Brain microvascular endothelial cell (primary cell): ENCODE data around the gene NR2F1-AS1.

Source experiments
- DNase-seq: peaks from one replicate; pipeline ENCODE4 v3.0.0-alpha.2; 2020
- H3K27ac ChIP-seq: fragments of 250-450 bp; sonication (Bioruptor Pico); 2 replicates; pipeline ENCODE4 v1.5.1; 2020; ENCODE audit warnings: mild to moderate bottlenecking, moderate library complexity
- H3K27me3 ChIP-seq: fragments of 250-450 bp; sonication (Bioruptor Pico); replicated peaks from 2 replicates; pipeline ENCODE4 v1.5.1; 2020; ENCODE audit warnings: mild to moderate bottlenecking
- H3K36me3 ChIP-seq: fragments of 250-450 bp; sonication (Bioruptor Pico); replicated peaks from 2 replicates; pipeline ENCODE4 v1.5.1; 2020; ENCODE audit warnings: mild to moderate bottlenecking
- H3K4me3 ChIP-seq: 2 replicates; pipeline ENCODE4 v1.5.1; 2011; ENCODE audit warnings: low read depth, mild to moderate bottlenecking, control low read depth, low read length, moderate library complexity
- in situ Hi-C: cut with HindIII; loops from 2 replicates; pipeline ENCODE4 v1.10.0; 2017; ENCODE audit warnings: low sequenced_read_pairs, low pct_ligation_motif_present
- TF ChIP-seq, protein P1 (sequence below): IDR thresholded peaks from 2 replicates; pipeline ENCODE4 v1.5.1; 2011; ENCODE audit warnings: low read depth, mild to moderate bottlenecking, moderate library complexity, low read length, control low read depth, inconsistent platforms; ENCODE audit errors: missing control alignments

NR2F1-AS1 gene

DNA sequence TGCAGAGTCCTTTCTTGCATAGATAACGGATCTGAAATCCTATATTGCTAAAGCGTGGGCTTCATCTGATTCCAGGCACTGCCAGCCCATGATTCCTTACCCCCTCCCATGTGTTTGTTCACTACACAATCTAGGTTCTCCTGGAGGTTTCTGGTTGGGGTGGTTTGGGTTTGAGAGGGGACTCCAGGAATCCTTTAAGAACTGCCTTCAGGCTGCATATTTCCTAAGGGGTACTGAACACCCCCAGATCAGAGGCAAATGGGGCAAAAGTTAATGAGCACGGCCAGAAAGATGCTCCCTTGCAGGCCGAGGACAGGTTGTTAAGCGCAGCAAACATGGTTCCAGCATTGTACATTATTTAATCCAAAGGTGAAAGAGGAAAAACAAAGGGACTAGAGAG, 11.9 kb upstream of the NR2F1-AS1 start:
- in situ Hi-C loops: no loop called here
- Histone ChIP-seq H3K27me3 (no peaks in the 10 kb centered on the region), H3K27ac (no peak overlapping the region), H3K4me3 (peak overlapping the region; percentile 37), H3K36me3 (peaks cover 57% of the 10 kb centered on the region)
- DNase-seq: no peak
- TF ChIP-seq, protein P1, sequence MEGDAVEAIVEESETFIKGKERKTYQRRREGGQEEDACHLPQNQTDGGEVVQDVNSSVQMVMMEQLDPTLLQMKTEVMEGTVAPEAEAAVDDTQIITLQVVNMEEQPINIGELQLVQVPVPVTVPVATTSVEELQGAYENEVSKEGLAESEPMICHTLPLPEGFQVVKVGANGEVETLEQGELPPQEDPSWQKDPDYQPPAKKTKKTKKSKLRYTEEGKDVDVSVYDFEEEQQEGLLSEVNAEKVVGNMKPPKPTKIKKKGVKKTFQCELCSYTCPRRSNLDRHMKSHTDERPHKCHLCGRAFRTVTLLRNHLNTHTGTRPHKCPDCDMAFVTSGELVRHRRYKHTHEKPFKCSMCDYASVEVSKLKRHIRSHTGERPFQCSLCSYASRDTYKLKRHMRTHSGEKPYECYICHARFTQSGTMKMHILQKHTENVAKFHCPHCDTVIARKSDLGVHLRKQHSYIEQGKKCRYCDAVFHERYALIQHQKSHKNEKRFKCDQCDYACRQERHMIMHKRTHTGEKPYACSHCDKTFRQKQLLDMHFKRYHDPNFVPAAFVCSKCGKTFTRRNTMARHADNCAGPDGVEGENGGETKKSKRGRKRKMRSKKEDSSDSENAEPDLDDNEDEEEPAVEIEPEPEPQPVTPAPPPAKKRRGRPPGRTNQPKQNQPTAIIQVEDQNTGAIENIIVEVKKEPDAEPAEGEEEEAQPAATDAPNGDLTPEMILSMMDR: no peak

DNA sequence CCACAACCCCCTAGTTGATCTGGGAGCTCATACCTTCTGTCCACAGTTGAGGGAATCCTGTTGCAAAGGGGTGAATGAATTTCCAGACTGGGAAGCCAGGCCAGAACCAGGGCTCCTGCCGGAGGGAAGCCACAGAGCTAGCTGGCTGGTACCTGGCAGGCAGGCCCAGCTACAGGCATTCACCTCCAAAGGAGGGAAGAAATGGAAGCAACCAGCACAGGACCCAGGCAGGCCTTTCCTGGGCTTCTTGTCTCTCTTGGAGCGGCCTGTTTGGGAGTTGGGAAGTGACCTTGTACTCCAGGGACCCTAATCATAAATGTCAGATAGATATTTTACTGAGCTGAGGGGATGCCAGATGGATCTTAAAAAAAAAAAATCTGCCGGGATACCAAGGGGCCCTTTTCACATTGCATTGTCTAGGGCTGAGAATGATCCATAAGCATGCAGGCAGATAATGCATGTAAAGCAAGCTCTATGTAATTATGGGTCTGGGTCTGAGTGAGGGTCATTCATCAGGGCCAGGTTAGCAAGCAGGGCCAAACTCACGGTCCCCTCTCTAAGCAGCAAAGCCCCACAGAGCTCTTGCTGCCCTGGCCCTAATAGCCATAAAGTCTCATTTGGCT, 10.4 kb upstream of the NR2F1-AS1 start:
- Histone ChIP-seq H3K27ac (no peak overlapping the region), H3K36me3 (peaks cover 62% of the 10 kb centered on the region), H3K27me3 (no peaks in the 10 kb centered on the region), H3K4me3 (peak overlapping the region; percentile 68)
- in situ Hi-C loops: no loop called here
- TF ChIP-seq, protein P1: no peak
- DNase-seq: no peak

DNA sequence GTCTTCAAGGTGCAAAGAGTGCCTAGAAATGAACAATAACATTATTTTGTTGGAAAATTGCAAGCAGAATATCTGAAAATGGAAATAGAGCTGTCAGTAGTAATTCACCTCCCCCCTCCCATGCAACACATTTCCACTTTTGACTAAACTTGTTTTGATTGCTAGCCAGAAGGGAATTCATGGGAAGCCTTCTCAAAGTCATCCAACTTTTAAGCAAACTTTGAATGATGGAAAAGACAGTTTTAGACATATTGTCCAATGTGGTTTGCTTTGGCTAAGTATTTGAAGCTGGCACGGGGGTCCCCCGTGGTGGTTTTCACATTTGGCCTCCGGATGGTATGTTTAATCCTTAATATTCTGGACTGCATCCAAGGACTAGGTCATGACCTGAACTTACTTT, 9.5 kb upstream of the NR2F1-AS1 start:
- in situ Hi-C loops: no loop called here
- H3K27me3 ChIP-seq: no peaks in the 10 kb centered on the region
- peak overlapping the region; percentile 68 for H3K4me3 ChIP-seq
- H3K27ac ChIP-seq: no peak overlapping the region
- TF ChIP-seq, protein P1: no peak
- H3K36me3 ChIP-seq: peaks cover 66% of the 10 kb centered on the region
- DNase-seq: no peak

DNA sequence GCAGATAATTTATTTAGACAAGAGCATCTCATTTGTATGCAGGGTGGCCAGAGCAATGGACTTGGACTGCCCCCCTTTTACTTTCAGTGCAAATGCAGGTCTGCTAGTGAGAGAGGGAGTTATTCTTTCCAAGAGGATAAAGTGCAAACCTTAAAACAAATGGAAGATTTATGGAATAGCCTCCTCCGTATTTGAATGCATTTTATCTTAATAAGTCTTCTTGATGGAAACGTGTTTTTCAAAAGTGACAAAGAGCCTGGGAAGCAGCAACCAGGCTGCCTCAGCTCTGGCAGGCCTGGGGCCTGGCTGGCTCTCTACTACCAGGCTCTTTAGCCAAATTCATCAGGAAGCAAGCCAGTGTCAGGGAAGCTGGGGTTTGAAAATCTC, 8.8 kb upstream of the NR2F1-AS1 start:
- DNase-seq: no peak
- peaks cover 63% of the 10 kb centered on the region for H3K36me3 ChIP-seq
- no peak overlapping the region for H3K27ac ChIP-seq
- in situ Hi-C loops: no loop called here
- TF ChIP-seq, protein P1: peak; percentile 28
- H3K4me3 ChIP-seq: peak overlapping the region; percentile 68
- no peaks in the 10 kb centered on the region for H3K27me3 ChIP-seq

DNA sequence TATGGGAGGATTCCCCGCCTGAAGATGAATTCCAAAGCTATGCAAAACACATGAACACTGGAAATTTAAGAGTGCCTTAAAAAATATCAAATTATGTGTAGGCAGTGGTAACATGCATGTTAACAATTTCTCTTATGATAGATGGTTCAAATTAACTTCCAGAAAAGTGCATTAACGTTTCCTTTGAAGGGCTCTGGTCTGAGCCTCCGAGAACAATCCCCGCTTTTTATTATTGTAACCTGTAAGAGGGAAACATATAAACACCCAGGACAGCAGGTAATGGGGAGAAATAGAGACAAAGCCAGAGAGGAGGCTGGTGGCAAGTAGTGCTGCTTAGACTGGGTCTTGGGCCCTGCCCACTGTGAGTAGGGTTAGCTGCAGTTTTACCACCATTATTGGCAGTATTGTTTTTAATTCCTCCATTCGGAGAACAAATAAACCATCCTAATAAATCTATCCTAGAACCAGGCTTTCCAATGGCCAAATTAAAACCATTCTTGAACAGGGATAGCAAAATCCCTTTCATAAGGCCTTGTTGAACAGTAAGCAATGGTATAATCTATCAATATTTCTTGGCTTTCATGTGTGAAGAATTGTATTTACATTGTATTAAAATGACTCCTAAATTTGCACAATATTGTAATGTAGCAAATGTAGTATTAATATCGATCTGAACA, 8.3 kb upstream of the NR2F1-AS1 start:
- no peaks in the 10 kb centered on the region for H3K27me3 ChIP-seq
- H3K27ac ChIP-seq: peak overlapping the region; percentile 76
- peak overlapping the region; percentile 68 for H3K4me3 ChIP-seq
- in situ Hi-C loops: no loop called here
- DNase-seq: no peak
- TF ChIP-seq, protein P1: no peak
- peaks cover 58% of the 10 kb centered on the region for H3K36me3 ChIP-seq
